Iris pigment epithelial cell (primary cell): ENCODE measurements around the gene PIM3.
A peak's percentile ranks its signal among the peaks of the same experiment; 100 is the strongest.

Source experiments
- DNase-seq: peaks from one replicate; pipeline ENCODE4 v3.0.0-alpha.2; 2011; ENCODE audit warnings: low read depth

Gene PIM3

DNA sequence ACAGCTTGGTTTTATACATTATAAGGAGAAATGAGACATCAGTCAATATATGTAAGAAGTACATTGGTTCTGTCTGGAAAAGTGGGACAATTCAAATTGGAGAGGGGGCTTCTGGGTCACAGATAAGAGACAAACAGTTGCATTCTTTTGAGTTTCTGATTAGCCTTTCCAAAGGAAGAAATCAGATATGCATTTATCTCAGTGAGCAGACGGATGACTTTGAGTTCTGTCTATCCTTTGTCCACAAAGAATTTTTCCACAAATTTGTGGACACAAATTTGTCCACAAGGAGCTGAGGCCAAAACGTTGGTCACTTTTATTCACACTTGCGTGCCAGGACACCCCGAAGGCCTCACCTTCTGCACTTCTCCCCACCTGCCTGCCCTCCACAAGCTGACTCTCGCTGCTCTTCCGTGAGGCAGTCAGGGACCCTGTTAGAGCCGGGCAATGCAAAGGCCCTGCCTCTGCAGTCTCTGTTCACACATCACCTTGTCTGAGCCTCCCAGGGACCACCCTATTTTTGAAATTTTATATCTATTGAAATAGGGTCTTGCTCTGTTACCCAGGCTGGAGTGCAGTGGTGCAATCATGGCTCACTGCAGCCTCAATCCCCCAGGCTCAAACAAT is 31.4 kb downstream of the PIM3 start:
- DNase-seq: no peak

- peak; percentile 52 for DNase-seq
Measured at GRCh38 chr22:49992921-49993648, 32.5 kb downstream of the PIM3 start.

DNA sequence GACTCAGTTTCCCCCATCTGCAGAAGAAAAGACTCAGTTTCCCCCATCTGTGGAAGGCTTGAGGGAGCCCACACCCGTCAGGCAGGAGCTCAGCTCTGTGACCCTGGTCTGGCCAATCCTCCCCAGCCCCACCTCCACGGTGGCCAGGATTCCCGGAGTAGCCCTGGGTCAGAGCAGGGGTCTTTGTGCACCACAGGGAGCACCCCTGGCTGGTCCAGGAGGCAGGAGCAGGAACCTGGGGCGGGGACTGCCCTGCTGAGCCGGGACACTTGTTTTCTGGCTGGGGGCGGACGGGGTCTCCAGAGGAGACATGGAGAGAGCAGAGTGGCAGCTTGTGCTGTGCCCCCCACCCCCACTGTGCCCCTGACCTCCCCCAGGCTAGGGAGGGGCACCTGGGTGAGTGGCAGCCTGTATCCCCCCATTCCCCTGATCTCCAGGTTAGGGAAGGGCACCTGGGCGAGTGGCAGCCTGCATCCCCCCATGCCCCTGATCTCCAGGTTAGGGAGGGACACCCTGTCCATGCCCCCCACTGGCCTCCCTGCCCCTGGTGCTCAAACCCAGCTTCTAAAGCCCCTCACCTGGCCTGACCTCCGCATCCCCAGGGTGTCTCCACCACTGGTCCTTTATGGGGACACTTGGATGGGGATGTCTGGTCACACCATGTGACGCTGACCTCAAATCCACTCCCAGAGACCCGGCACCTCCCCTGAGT is 33.2 kb downstream of the PIM3 start:
- DNase-seq: no peak

GRCh38 chr22:49994361-49995040 is 33.9 kb downstream of the PIM3 start:
- DNase-seq: no peak

- DNase-seq: no peak
Measured at GRCh38 chr22:49995041-49995360, 34.4 kb downstream of the PIM3 start.

GRCh38 chr22:49995361-49996118 is 35.0 kb downstream of the PIM3 start:
- DNase-seq: no peak

- DNase-seq: no peak
Measured at GRCh38 chr22:49996119-49996517, 35.5 kb downstream of the PIM3 start.

GRCh38 chr22:49996518-49997250 is 36.1 kb downstream of the PIM3 start:
- no peak for DNase-seq

- no peak for DNase-seq
Measured at GRCh38 chr22:49997251-49997599, 36.7 kb downstream of the PIM3 start.

GRCh38 chr22:49997932-49998717 is 37.6 kb downstream of the PIM3 start:
- DNase-seq: no peak

DNA sequence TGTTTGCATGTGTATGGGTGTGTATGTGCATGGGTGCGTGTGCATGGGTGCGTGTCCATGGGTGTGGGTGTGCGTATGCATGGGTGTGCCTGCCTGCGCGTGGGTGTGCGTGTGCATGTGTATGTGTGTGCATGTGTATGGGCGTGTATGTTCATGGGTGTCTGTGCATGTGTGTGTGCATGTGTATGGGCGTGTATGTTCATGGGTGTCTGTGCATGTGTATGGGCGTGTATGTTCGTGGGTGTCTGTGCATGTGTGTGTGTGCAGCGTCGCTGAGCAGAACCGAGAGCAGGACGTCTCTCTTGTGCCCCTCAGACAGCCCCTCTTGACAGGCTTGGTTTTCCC is 38.1 kb downstream of the PIM3 start:
- no peak for DNase-seq

DNA sequence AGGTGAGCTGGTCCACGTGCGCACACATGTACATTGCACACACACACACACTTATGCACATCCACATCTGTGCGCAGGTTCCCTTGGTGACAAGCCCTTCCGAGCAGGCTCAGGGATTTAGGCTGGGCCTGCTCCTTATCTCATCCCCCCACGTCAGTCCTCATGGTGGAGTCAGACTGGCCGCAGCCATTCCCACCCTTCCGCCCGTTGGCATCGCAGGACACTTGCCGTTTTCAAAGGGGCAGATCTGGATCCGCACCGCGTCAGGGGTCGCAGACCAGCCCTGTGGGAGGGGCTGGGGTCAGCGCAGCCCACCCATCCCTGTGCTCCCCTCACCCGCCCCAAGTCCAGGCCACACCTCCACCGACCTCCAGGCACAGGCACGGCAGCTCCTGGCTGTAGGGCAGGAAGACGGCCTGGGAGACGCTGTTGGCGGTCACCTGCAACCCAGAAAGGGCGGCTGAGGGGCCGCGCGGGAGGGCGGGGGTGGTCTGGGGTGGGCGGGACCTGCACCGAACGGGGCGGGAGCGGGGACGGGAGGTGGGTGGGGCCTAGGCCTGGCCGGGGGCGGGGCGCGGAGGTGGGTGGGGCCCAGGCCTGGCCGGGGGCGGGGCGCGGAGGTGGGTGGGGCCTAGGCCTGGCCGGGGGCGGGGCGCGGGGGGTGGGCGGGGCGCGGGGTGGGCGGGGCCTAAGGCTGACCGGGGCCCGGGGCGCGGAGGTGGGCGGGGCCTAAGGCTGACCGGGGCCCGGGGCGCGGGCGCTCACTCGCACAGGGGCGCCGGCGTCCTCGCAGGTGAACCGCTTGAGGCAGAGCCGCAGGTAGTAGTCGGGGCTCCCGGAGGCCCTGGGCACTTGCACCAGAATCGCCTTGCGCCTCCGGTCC is 38.7 kb downstream of the PIM3 start:
- no peak for DNase-seq

- no peak for DNase-seq
Measured at GRCh38 chr22:49999946-50000586, 39.5 kb downstream of the PIM3 start.

DNA sequence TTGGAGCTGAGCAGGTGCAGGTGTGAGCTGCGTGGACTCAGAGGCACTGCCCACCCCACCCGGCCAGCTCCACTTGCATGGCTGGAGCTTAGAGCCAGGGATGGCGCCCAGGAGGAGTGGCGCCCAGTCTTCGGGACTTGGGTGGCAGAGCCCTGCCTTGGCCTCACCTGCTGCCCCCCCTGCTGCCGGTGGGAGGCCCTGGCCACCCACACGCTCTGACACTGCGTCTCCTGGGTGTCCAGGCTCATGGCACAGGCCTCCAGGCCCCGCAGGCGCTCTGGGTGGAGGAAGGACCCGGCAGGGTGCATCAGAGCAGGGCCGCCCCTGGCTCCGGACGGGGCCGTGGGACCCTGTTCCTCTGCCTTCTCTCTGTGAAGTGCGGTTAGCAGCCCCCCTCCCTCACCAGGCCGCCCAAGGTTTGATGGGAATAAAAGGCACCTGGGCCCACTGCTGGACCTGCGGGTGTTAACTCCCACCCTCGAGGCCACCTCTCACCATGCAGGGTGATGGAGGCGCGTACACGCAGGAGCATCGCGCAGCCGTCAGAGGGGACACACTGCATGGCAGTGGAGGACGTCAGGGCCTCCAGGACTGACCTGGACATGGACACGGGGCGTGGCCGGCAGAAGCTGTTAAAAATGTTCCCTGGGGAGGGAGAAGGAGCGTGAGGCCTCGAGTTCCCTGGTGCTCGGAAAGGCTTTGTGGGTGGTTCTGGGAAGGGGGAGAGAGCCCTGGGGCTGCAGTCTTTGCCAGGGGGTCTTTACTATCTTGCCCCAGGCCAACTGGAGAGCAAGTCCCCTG is 40.2 kb downstream of the PIM3 start:
- no peak for DNase-seq

DNA sequence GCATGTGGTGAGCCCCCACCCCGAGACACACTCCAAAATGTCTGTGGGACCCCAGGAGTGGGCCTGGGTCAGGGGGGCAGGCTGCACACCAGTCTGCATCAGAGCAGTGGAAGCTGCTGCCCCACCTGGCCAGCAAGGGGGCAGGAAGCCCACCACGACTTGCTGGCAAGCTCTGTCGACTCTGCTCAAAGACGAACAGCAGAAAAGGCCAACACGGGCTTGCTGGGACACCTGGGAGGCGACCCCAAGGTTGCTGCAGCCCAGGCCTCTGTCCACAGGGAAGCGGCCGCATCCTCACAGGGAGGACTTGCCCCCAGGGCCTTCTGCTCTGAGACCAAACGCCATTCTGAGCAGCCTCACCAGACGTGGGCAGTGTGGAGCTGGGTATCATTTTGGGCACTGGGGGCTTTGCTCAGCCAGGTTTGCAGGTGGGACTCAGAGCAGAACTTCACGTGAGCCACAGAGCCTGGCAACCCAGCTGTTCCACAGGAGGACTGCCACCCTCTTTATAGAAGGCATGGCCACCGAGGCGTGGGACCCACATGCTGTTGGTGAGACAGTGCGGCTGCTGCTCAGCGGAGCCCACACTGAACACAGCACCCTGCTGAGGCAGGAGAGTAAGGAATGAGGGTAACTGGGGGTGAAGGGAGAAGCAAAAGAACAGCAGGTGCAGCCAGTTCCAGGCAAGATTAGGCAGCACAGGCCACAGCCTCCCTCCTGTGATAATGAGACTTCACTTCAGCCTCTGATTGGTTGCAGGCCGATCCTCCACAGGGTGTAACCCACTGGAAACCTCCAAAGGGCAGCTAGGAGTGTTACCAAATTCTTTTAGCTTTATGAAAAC is 41.0 kb downstream of the PIM3 start:
- DNase-seq: no peak

DNA sequence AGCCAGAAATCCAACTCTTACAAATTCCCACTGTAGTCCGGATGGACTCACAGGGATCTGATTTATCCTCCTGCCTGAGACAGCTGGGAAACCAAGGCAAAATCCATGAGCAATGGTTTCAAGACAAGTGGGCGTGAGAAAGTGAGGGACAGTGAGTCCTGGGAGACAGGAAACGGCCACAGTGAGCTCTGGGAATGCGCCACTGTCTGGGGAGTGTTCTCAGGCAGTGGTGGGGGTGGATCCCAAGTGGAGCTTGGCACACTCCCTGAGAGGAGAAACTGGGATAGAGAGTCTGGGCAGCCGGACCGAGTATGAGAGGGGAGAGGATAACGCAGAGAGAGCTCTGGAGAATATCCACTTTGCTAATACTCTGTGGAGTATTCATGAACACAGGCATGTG is 42.2 kb downstream of the PIM3 start:
- DNase-seq: no peak

- DNase-seq: no peak
Measured at GRCh38 chr22:50004918-50005317, 44.3 kb downstream of the PIM3 start.
